GM12878 (cell line): Measurements from ENCODE around the gene SLC52A3. TPM values are rescaled to one million over a fixed set of nuclear protein-coding genes. Genes with fewer than 3 reads are reported as not detected.

Experiments used
- ATAC-seq: fragments of 200-7000 bp; cut with Tn5 transposase; 3 replicates; pipeline ENCODE4 v1.9.1; 2020; ENCODE audit warnings: mild to moderate bottlenecking, moderate library complexity
- BruUV-seq: library from RNA; stranded (reverse); fragments of 400-500 nt; replicated peaks from 2 replicates; lab custom pipeline; 2021; lab: Mats Ljungman, UMichigan
- CTCF ChIA-PET: fragments of 300-600 bp; sonication (Branson Sonifier 250); formaldehyde crosslinking; extraction: SDS; loops from one replicate; lab custom pipeline; 2021; ENCODE audit warnings: inconsistent platforms; lab: Yijun Ruan, JAX
- POLR2A ChIA-PET: fragments of 350-600 bp; formaldehyde crosslinking; extraction: SDS; loops from one replicate; lab custom pipeline; 2021; ENCODE audit warnings: inconsistent platforms; lab: Charles Lee
- RAD21 ChIA-PET: fragments of 300-600 bp; sonication (Branson Sonifier 250); formaldehyde crosslinking; loops from one replicate; lab custom pipeline; 2023; ENCODE audit warnings: antibody characterized with exemption; ENCODE audit not compliant: unreplicated experiment; lab: Charles Lee
- SMC1A ChIA-PET: fragments of 300-600 bp; sonication (Branson Sonifier 250); formaldehyde crosslinking; loops from one replicate; lab custom pipeline; 2023; ENCODE audit not compliant: unreplicated experiment, uncharacterized antibody; lab: Charles Lee
- DNase-seq: peaks from one replicate; pipeline ENCODE4 v3.0.0-alpha.2; 2011; ENCODE audit warnings: low read depth, low spot score
- FAIRE-seq: peaks from 3 replicates; lab custom pipeline; 2011; peaks lifted over from hg19 to GRCh38; lab: Jason Lieb, UNC
- H2AFZ ChIP-seq: 2 replicates; pipeline ENCODE4 v1.6.0; 2011; ENCODE audit warnings: low read depth, low read length, control low read depth; ENCODE audit not compliant: control insufficient read depth
- H3K27ac ChIP-seq: 2 replicates; pipeline ENCODE4 v1.5.1; 2011; ENCODE audit warnings: control low read depth; ENCODE audit not compliant: control insufficient read depth, insufficient read depth
- H3K27me3 ChIP-seq, 2 experiments: replicated peaks in 1 of 2; 2 replicates each; pipeline versions ENCODE4 v1.6.0 to v1.6.1; 2011; ENCODE audit warnings: low read length in 1 of 2; ENCODE audit not compliant: control insufficient read depth in 2 of 2, insufficient read depth in 2 of 2
- H3K36me3 ChIP-seq, 2 experiments: 2 replicates each; pipeline ENCODE4 v1.5.1; 2011; ENCODE audit warnings: low read length in 1 of 2; ENCODE audit not compliant: control insufficient read depth in 2 of 2, insufficient read depth in 2 of 2
- H3K4me1 ChIP-seq: 2 replicates; pipeline ENCODE4 v1.6.1; 2011; ENCODE audit warnings: mild to moderate bottlenecking, low read length, moderate library complexity, mixed read lengths; ENCODE audit not compliant: control insufficient read depth, insufficient read depth
- H3K4me2 ChIP-seq: 2 replicates; pipeline ENCODE4 v1.6.0; 2011; ENCODE audit warnings: control low read depth; ENCODE audit not compliant: control insufficient read depth, insufficient read depth
- H3K4me3 ChIP-seq: fragments of 200-600 bp; sonication (generic); 2 replicates; pipeline ENCODE4 v1.5.1; 2016
- H3K79me2 ChIP-seq: 2 replicates; pipeline ENCODE4 v1.6.0; 2011; ENCODE audit warnings: low read length; ENCODE audit not compliant: control insufficient read depth, insufficient read depth
- H3K9ac ChIP-seq: 2 replicates; pipeline ENCODE4 v1.8.0; 2011; ENCODE audit warnings: low read length, control low read depth, mixed read lengths; ENCODE audit not compliant: control insufficient read depth, insufficient read depth
- H3K9me3 ChIP-seq: replicated peaks from 3 replicates; pipeline ENCODE4 v1.5.1; 2011; ENCODE audit warnings: mild to moderate bottlenecking, low read length; ENCODE audit not compliant: control insufficient read depth, insufficient read depth
- H4K20me1 ChIP-seq: 2 replicates; pipeline ENCODE4 v1.6.0; 2011; ENCODE audit not compliant: control insufficient read depth, insufficient read depth
- BACH1 ChIP-seq: fragments of 450-650 bp; IDR thresholded peaks from 2 replicates; pipeline ENCODE4 v1.6.1; 2017; ENCODE audit warnings: mild to moderate bottlenecking, borderline replicate concordance
- BCLAF1 ChIP-seq: fragments of 450-650 bp; IDR thresholded peaks from 2 replicates; pipeline ENCODE4 v1.6.1; 2017; ENCODE audit warnings: antibody characterized with exemption, mild to moderate bottlenecking, moderate library complexity
- CBX3 ChIP-seq: fragments of 200-600 bp; sonication (generic); IDR thresholded peaks from 2 replicates; pipeline ENCODE4 v1.6.1; 2016; ENCODE audit warnings: low read depth, borderline replicate concordance
- POLR2AphosphoS2 ChIP-seq: IDR thresholded peaks from 2 replicates; pipeline ENCODE4 v1.6.1; 2011; ENCODE audit warnings: low read depth, mild to moderate bottlenecking, low read length, improper control_type of control experiment, moderate library complexity
- SMAD1 ChIP-seq: fragments of 450-650 bp; IDR thresholded peaks from 2 replicates; pipeline ENCODE4 v1.6.1; 2018; ENCODE audit warnings: mild to moderate bottlenecking, low read depth; ENCODE audit not compliant: partially characterized antibody
- SMC3 ChIP-seq: IDR thresholded peaks from 2 replicates; pipeline ENCODE4 v1.6.1; 2011; ENCODE audit warnings: low read length, improper control_type of control experiment, borderline replicate concordance
- ZBTB4 ChIP-seq: fragments of 450-650 bp; formaldehyde crosslinking; IDR thresholded peaks from 2 replicates; pipeline ENCODE4 v1.4.0; 2022; ENCODE audit warnings: mild to moderate bottlenecking, moderate library complexity
- WGBS: methylation state at CpG from one replicate; pipeline ENCODE4 v1.1.6; 2016; ENCODE audit warnings: low lambda C conversion rate; ENCODE audit not compliant: insufficient replicate concordance, insufficient coverage; ENCODE audit errors: missing lambda C conversion rate; 5-methylcytosine and 5-hydroxymethylcytosine counted together
- in situ Hi-C: fragments of 300-500 bp; cut with MboI; formaldehyde crosslinking; loops from 9 replicates; pipeline ENCODE4 v1.14.3; 2018; ENCODE audit warnings: mixed read lengths
- intact Hi-C: fragments of 100-400 bp; cut with micrococcal nuclease; formaldehyde crosslinking; loops from one replicate; pipeline ENCODE4 v1.14.2; 2022; ENCODE audit not compliant: unreplicated experiment
- polyA plus RNA-seq, 11 experiments: library from polyadenylated mRNA; depleted of rRNA in 4 of 11; unstranded in 6 of 11; stranded (reverse) in 5 of 11; fragments of >200 nt; fragmentation: Nextera tagmentation in 4 of 11; fragmentation: Illumina TruSeq in 1 of 11; extraction: Ambion mirVana in 4 of 11; extraction: Trizol in 1 of 11; gene quantifications; 1 replicate in 1 of 11; 2 replicates in 10 of 11; pipeline versions ENCODE4 v1.2.1 to v1.2.3, GENCODE V29; 2011 to 2016; ENCODE audit warnings: inconsistent platforms in 2 of 11, missing spikeins in 2 of 11, low read depth in 1 of 11
- total RNA-seq, 4 experiments: library from RNA; depleted of rRNA in 3 of 4; stranded (reverse); fragments of >200 nt in 3 of 4; fragmentation: Illumina TruSeq in 1 of 4; extraction: Trizol in 1 of 4; gene quantifications; 2 replicates each; pipeline versions ENCODE4 v1.2.1 to v1.2.3, GENCODE V29; 2013 to 2021

SLC52A3 gene
- total and polyA plus RNA-seq, 10 of the 15 experiments (the other 5 are each of a cell fraction or from before 2014, with no cell fraction given), result not detected

GRCh38 chr20:742156-742555, 26.1 kb downstream of the SLC52A3 start:
- no peak for DNase-seq
- 27% methylated on average over 2 of the region's 2 CpGs for WGBS
- CTCF ChIA-PET, result no interaction called here
- SMC1A ChIA-PET, result no interaction called here
- Histone ChIP-seq H3K9me3 (peaks cover 6% of the 10 kb centered on the region; the same call in 2 of the 3 replicates), H3K27me3 (peaks cover 0 to 2% of the 10 kb centered on the region in 2 experiments; a peak in 1 of 4 replicates), H3K4me2 (no peak overlapping the region), H3K4me1 (no peaks in the 10 kb centered on the region), H3K27ac (no peak overlapping the region), H3K9ac (no peak overlapping the region), H3K36me3 (no peaks in the 10 kb centered on the region), H4K20me1 (no peaks in the 10 kb centered on the region), H2AFZ (no peak overlapping the region), H3K79me2 (no peaks in the 10 kb centered on the region), H3K4me3 (no peak overlapping the region)
- intact Hi-C loops, result no loop called here
- no peak for FAIRE-seq
- POLR2A ChIA-PET, result no interaction called here
- BruUV-seq, result no TSS peak
- in situ Hi-C loops, result loop anchor here (5.0 kb wide), 1 partner anchor 180 kb away; no protein-coding TSS in a partner anchor
- ATAC-seq, result no peak
- RAD21 ChIA-PET, result no interaction called here
- no peak for TF ChIP-seq ZBTB4 (CRISPR knock-in tag)
- TF ChIP-seq POLR2AphosphoS2, result no peak
- no peak for TF ChIP-seq CBX3
- TF ChIP-seq BACH1, result no peak
- no peak for TF ChIP-seq SMC3
- no peak for TF ChIP-seq SMAD1
- TF ChIP-seq BCLAF1, result no peak
